ENCODE measurements around the gene GJB1.

DNA sequence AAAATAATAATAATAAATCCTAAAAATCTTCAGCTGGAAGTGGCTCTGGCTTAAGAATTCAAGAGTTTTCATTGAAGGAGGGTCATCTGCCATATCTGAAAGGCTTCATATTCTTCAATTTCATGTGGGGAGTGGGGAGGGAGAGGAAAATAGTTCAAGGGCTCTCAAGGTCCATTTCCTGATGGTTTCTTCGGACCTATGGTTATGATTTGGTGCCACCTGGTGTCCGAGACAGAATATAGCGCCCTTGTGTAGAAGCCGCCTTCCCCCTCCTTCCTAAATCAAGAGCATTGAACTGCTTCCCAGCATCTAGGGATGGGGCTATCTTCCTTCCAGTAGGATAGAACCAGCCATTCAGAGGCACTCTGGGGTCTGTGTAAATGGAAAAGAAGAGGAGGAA is 44.1 kb upstream of the GJB1 start:
- TF ChIP-seq, protein P1, sequence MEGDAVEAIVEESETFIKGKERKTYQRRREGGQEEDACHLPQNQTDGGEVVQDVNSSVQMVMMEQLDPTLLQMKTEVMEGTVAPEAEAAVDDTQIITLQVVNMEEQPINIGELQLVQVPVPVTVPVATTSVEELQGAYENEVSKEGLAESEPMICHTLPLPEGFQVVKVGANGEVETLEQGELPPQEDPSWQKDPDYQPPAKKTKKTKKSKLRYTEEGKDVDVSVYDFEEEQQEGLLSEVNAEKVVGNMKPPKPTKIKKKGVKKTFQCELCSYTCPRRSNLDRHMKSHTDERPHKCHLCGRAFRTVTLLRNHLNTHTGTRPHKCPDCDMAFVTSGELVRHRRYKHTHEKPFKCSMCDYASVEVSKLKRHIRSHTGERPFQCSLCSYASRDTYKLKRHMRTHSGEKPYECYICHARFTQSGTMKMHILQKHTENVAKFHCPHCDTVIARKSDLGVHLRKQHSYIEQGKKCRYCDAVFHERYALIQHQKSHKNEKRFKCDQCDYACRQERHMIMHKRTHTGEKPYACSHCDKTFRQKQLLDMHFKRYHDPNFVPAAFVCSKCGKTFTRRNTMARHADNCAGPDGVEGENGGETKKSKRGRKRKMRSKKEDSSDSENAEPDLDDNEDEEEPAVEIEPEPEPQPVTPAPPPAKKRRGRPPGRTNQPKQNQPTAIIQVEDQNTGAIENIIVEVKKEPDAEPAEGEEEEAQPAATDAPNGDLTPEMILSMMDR (conservative IDR thresholded peaks at IDR 0.05 in 1 of 2, IDR thresholded peaks at IDR 0.05 in 1 of 2; ENCODE audit: extremely low read depth in 1 of 2, insufficient read depth in 1 of 2, low read depth in 1 of 2, low read length in 2 of 2) = peak; percentile 61 to 70
- TF ChIP-seq EZH2 (IDR thresholded peaks at IDR 0.05; ENCODE audit: borderline replicate concordance, low read length) = no peak
